ENCODE data around the gene MAPKAP1.

MAPKAP1 gene

DNA sequence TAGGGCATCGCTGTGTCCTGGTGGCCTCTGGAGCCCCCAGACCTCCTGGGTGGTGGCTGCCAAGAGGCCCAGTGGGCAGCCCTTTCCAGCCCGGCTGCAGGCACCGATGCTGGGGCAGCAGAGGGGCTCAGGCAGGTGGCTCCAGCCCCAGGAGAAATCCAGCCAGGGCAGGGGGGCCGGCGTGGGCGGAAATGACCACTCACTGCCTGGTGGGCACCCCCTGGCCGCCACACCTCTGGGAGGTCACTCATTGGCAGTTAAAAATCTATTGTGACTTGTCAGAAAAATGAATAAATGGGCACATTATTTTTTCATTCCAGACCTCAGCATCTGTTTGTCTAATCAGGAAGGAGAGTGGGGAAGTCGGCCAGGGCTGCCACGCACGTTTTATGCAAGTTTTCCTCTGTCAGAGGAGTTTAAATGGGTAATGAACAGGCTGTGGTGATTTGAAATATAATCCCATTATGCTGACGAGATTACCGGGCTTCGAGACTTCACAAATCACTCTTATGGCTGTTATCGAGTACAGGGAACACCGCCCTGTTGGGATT, 273.5 kb downstream of the MAPKAP1 start:
- no peak overlapping the region for H3K4me3 ChIP-seq (ENCODE audit: low read depth in 1 of 2, low read length in 2 of 2)
- ATAC-seq (ENCODE audit: insufficient read depth, low read depth) (no peak), DNase-seq (no peak)
- H3K4me2 ChIP-seq (ENCODE audit: insufficient read depth, low read length), result no peak overlapping the region
- no peak for TF ChIP-seq EZH2 (IDR thresholded peaks at IDR 0.05; ENCODE audit: borderline replicate concordance, low read depth, low read length, severe bottlenecking)
- TF ChIP-seq, protein P1, sequence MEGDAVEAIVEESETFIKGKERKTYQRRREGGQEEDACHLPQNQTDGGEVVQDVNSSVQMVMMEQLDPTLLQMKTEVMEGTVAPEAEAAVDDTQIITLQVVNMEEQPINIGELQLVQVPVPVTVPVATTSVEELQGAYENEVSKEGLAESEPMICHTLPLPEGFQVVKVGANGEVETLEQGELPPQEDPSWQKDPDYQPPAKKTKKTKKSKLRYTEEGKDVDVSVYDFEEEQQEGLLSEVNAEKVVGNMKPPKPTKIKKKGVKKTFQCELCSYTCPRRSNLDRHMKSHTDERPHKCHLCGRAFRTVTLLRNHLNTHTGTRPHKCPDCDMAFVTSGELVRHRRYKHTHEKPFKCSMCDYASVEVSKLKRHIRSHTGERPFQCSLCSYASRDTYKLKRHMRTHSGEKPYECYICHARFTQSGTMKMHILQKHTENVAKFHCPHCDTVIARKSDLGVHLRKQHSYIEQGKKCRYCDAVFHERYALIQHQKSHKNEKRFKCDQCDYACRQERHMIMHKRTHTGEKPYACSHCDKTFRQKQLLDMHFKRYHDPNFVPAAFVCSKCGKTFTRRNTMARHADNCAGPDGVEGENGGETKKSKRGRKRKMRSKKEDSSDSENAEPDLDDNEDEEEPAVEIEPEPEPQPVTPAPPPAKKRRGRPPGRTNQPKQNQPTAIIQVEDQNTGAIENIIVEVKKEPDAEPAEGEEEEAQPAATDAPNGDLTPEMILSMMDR (IDR thresholded peaks at IDR 0.05; ENCODE audit: borderline replicate concordance, extremely low read depth, low read length, poor library complexity, severe bottlenecking), result no peak
- H3K36me3 ChIP-seq (ENCODE audit: insufficient read depth, low read length), result peaks cover 7% of the 10 kb centered on the region
- no peaks in the 10 kb centered on the region for H3K9me3 ChIP-seq (ENCODE audit: insufficient read depth, low read length, severe bottlenecking)
- H3K27me3 ChIP-seq (ENCODE audit: insufficient read depth, low read length, poor library complexity), result no peaks in the 10 kb centered on the region
- no peak overlapping the region for H3K27ac ChIP-seq (ENCODE audit: low read length)
- no peaks in the 10 kb centered on the region for H3K79me2 ChIP-seq (ENCODE audit: insufficient read depth, low read length)
- H3K9ac ChIP-seq (ENCODE audit: low read depth, low read length), result no peak overlapping the region
- H3K4me1 ChIP-seq (ENCODE audit: insufficient read depth, low read length), result no peaks in the 10 kb centered on the region
- H2AFZ ChIP-seq (ENCODE audit: low read depth, low read length), result no peak overlapping the region
- no peaks in the 10 kb centered on the region; the same call in 1 of the 2 replicates for H4K20me1 ChIP-seq (ENCODE audit: insufficient read depth, low read length)

GRCh38 chr9:125432715-125433385, 274.2 kb downstream of the MAPKAP1 start:
- Histone ChIP-seq H3K9ac (ENCODE audit: low read depth, low read length) (no peak overlapping the region), H3K9me3 (ENCODE audit: insufficient read depth, low read length, severe bottlenecking) (no peaks in the 10 kb centered on the region), H3K4me2 (ENCODE audit: insufficient read depth, low read length) (no peak overlapping the region), H3K4me3 (ENCODE audit: low read depth in 1 of 2, low read length in 2 of 2) (no peak overlapping the region), H3K79me2 (ENCODE audit: insufficient read depth, low read length) (no peaks in the 10 kb centered on the region), H3K4me1 (ENCODE audit: insufficient read depth, low read length) (no peaks in the 10 kb centered on the region), H3K27ac (ENCODE audit: low read length) (no peak overlapping the region), H2AFZ (ENCODE audit: low read depth, low read length) (no peak overlapping the region), H3K27me3 (ENCODE audit: insufficient read depth, low read length, poor library complexity) (no peaks in the 10 kb centered on the region), H3K36me3 (ENCODE audit: insufficient read depth, low read length) (peaks cover 4% of the 10 kb centered on the region; the same call in 1 of the 2 replicates), H4K20me1 (ENCODE audit: insufficient read depth, low read length) (no peaks in the 10 kb centered on the region; the same call in 1 of the 2 replicates)
- ATAC-seq (ENCODE audit: insufficient read depth, low read depth) (no peak), DNase-seq (no peak)
- TF ChIP-seq, protein P1 (IDR thresholded peaks at IDR 0.05; ENCODE audit: borderline replicate concordance, extremely low read depth, low read length, poor library complexity, severe bottlenecking), result no peak
- no peak for TF ChIP-seq EZH2 (IDR thresholded peaks at IDR 0.05; ENCODE audit: borderline replicate concordance, low read depth, low read length, severe bottlenecking)

DNA sequence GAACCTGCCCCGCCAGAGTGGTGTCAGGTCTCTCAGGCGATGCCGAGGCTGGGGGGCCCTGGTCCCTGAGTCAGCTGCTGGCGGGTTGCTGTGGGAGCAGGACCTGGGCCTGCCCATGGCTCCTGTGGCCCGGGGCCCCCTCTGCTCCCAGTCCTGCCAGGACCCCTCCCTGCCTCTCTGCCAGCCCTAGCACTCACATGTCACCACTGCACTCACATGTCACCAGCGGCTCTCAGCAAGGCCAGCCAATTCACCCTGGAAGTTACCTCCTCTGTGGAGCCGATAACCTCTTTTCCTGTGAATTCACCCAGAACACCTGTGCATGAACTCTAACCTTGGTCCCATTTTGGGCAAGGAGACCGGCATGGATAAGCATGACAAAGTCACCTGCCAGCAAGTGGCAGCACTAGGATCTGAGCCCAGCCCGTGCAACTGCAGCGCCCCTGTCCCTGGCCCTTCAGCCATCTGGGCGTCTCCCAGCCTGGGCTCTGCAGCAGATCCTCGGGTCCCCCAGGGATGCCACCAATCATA, 275.2 kb downstream of the MAPKAP1 start:
- Histone ChIP-seq H3K9ac (ENCODE audit: low read depth, low read length) (no peak overlapping the region), H3K4me1 (ENCODE audit: insufficient read depth, low read length) (no peaks in the 10 kb centered on the region), H3K4me3 (ENCODE audit: low read depth in 1 of 2, low read length in 2 of 2) (no peak overlapping the region), H3K27ac (ENCODE audit: low read length) (no peak overlapping the region), H3K27me3 (ENCODE audit: insufficient read depth, low read length, poor library complexity) (no peaks in the 10 kb centered on the region), H3K36me3 (ENCODE audit: insufficient read depth, low read length) (no peaks in the 10 kb centered on the region), H4K20me1 (ENCODE audit: insufficient read depth, low read length) (no peaks in the 10 kb centered on the region; the same call in 1 of the 2 replicates), H3K9me3 (ENCODE audit: insufficient read depth, low read length, severe bottlenecking) (no peaks in the 10 kb centered on the region), H3K79me2 (ENCODE audit: insufficient read depth, low read length) (no peaks in the 10 kb centered on the region), H3K4me2 (ENCODE audit: insufficient read depth, low read length) (no peak overlapping the region), H2AFZ (ENCODE audit: low read depth, low read length) (no peak overlapping the region)
- TF ChIP-seq, protein P1 (IDR thresholded peaks at IDR 0.05; ENCODE audit: borderline replicate concordance, extremely low read depth, low read length, poor library complexity, severe bottlenecking), result no peak
- no peak for TF ChIP-seq EZH2 (IDR thresholded peaks at IDR 0.05; ENCODE audit: borderline replicate concordance, low read depth, low read length, severe bottlenecking)
- DNase-seq (no peak), ATAC-seq (ENCODE audit: insufficient read depth, low read depth) (no peak)

All from DND-41 (cell line).